ENCODE results near the gene STIL. TPM values are rescaled to one million over a fixed set of nuclear protein-coding genes. Genes with fewer than 3 reads are reported as not detected.
A peak's percentile ranks its signal among the peaks of the same experiment; 100 is the strongest.

Gene STIL
- total and polyA plus RNA-seq, 2 donors from 2014 or later = 0.28 to 2.5 TPM

GRCh38 chr1:47262787-47263413 lies 51.0 kb downstream of the STIL start:
- Histone ChIP-seq H3K4me1 (ENCODE audit: control insufficient read depth in 2 of 3, insufficient read depth in 2 of 3, low read depth in 1 of 3, low read length in 3 of 3) (no peaks in the 10 kb centered on the region), H3K9me3 (ENCODE audit: control insufficient read depth in 2 of 3, insufficient read depth in 1 of 3, low read length in 3 of 3) (no peaks in the 10 kb centered on the region), H3K36me3 (ENCODE audit: control insufficient read depth in 2 of 3, insufficient read depth in 3 of 3, low read length in 3 of 3) (peaks cover 0 to 2% (median 0%) of the 10 kb centered on the region in 3 donors), H3K9ac (ENCODE audit: low read length in 3 of 3) (no peak overlapping the region), H3K4me3 (ENCODE audit: low read length in 3 of 3) (no peak overlapping the region), H3K27me3 (ENCODE audit: control insufficient read depth, insufficient read depth, low read length) (no peaks in the 10 kb centered on the region), H3K27ac (ENCODE audit: low read depth in 2 of 2, low read length in 2 of 2) (no peak overlapping the region)
- TF ChIP-seq CTCF (IDR thresholded peaks at IDR 0.05; ENCODE audit: borderline replicate concordance, extremely low read depth, insufficient read depth) = peak; percentile 63
- intact Hi-C loops (cut with DNase I) = no loop called here
- peak in 3 of 5 donors; percentile 25 to 55 (median 39) for DNase-seq
- FAIRE-seq = no peak

- TF ChIP-seq CTCF (IDR thresholded peaks at IDR 0.05; ENCODE audit: borderline replicate concordance, extremely low read depth, insufficient read depth) = no peak
- Histone ChIP-seq H3K4me3 (ENCODE audit: low read length in 3 of 3) (no peak overlapping the region), H3K9me3 (ENCODE audit: control insufficient read depth in 2 of 3, insufficient read depth in 1 of 3, low read length in 3 of 3) (no peaks in the 10 kb centered on the region), H3K36me3 (ENCODE audit: control insufficient read depth in 2 of 3, insufficient read depth in 3 of 3, low read length in 3 of 3) (no peaks in the 10 kb centered on the region), H3K9ac (ENCODE audit: low read length in 3 of 3) (no peak overlapping the region), H3K27ac (ENCODE audit: low read depth in 2 of 2, low read length in 2 of 2) (no peak overlapping the region), H3K4me1 (ENCODE audit: control insufficient read depth in 2 of 3, insufficient read depth in 2 of 3, low read depth in 1 of 3, low read length in 3 of 3) (no peaks in the 10 kb centered on the region), H3K27me3 (ENCODE audit: control insufficient read depth, insufficient read depth, low read length) (no peaks in the 10 kb centered on the region)
- DNase-seq (no peak), FAIRE-seq (no peak)
- intact Hi-C loops (cut with DNase I) = loop anchor here (10.0 kb wide), 1 partner anchor 72 kb away; no protein-coding TSS in a partner anchor
Observed at GRCh38 chr1:47257224-47257623, 56.7 kb downstream of the STIL start.

GRCh38 chr1:47252795-47253194 lies 61.2 kb downstream of the STIL start:
- H3K36me3 ChIP-seq (ENCODE audit: control insufficient read depth in 2 of 3, insufficient read depth in 3 of 3, low read length in 3 of 3) = no peaks in the 10 kb centered on the region
- no peaks in the 10 kb centered on the region for H3K4me1 ChIP-seq (ENCODE audit: control insufficient read depth in 2 of 3, insufficient read depth in 2 of 3, low read depth in 1 of 3, low read length in 3 of 3)
- H3K9ac ChIP-seq (ENCODE audit: low read length in 3 of 3) = no peak overlapping the region
- no peak for DNase-seq
- H3K4me3 ChIP-seq (ENCODE audit: low read length in 3 of 3) = no peak overlapping the region
- FAIRE-seq = no peak
- H3K27me3 ChIP-seq (ENCODE audit: control insufficient read depth, insufficient read depth, low read length) = no peaks in the 10 kb centered on the region
- TF ChIP-seq CTCF (IDR thresholded peaks at IDR 0.05; ENCODE audit: borderline replicate concordance, extremely low read depth, insufficient read depth) = no peak
- no peaks in the 10 kb centered on the region for H3K9me3 ChIP-seq (ENCODE audit: control insufficient read depth in 2 of 3, insufficient read depth in 1 of 3, low read length in 3 of 3)
- intact Hi-C loops (cut with DNase I) = loop anchor here (10.0 kb wide), 1 partner anchor 68 kb away; no protein-coding TSS in a partner anchor
- H3K27ac ChIP-seq (ENCODE audit: low read depth in 2 of 2, low read length in 2 of 2) = no peak overlapping the region

All from kidney (tissue), 14 donors.